ENCODE measurements around the gene MAPK12.

- no peak for TF ChIP-seq REST (IDR thresholded peaks at IDR 0.05; ENCODE audit: low read depth)
- TF ChIP-seq CTCF (IDR thresholded peaks at IDR 0.05 in 2 of 3, conservative IDR thresholded peaks at IDR 0.05 in 1 of 3; ENCODE audit: borderline replicate concordance in 1 of 3, insufficient read depth in 1 of 3, low read depth in 2 of 3, low read length in 2 of 3) = no peak
- no peak for TF ChIP-seq POLR2A (IDR thresholded peaks at IDR 0.05; ENCODE audit: borderline replicate concordance, extremely low read depth, insufficient read depth, insufficient read length)
- TF ChIP-seq RAD21 (IDR thresholded peaks at IDR 0.05; ENCODE audit: low read depth) = no peak
- no peak for TF ChIP-seq TCF7L2 (IDR thresholded peaks at IDR 0.05; ENCODE audit: borderline replicate concordance, extremely low read depth, insufficient read depth, insufficient read length)
- no peak for TF ChIP-seq SP1 (IDR thresholded peaks at IDR 0.05; ENCODE audit: low read depth)
Measured at GRCh38 chr22:50220603-50221409, 40.7 kb downstream of the MAPK12 start.
